HG02943 (cell line): ENCODE measurements around the gene SEL1L3.

ENCODE experiments used
- ATAC-seq: cut with Tn5 transposase; IDR thresholded peaks from one replicate; pipeline ENCODE4 v1.9.1; 2021; ENCODE audit warnings: mild to moderate bottlenecking, low read depth, moderate library complexity; ENCODE audit not compliant: unreplicated experiment

Gene SEL1L3

DNA sequence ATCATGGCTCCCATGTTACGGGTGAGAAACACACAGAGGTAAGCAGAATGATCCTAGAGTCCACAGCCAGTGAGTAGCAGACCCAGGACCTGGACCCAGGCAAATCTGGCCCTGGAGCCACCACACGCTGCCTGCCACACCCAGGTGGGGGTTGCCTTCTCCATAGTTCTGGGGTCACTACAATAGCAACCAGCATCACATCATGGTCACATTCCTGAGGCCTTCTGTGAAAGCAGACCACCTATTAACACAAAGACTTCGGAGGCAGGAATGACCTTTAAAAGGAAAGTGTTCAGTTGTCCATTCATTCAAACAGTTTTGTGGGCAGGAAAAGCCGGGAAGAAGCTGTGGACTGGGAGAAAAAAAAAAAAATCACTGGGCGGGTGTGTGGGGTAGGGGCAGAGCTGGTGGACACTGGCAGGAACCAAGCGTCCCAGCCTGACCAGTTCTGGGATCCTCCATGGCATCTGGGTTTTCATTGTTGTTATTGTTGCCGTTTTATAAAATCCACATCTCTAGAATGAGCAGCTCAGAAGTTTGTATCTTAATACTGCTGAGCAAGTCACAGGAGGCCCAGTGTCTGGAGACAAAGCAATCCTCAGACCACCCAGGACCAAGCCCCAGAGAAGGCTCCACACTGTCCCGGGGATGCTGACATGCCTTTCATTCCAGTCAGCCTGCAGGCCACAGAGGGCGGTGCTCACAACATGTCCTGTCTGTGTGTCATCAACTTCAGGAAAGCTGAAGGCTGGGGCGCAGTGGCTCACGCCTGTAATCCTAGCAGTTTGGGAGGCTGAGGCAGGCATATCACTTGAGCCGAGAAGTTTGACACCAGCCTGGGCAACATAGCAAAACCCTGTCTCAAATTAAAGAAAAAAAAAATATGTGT is 67.0 kb downstream of the SEL1L3 start:
- ATAC-seq: no peak

DNA sequence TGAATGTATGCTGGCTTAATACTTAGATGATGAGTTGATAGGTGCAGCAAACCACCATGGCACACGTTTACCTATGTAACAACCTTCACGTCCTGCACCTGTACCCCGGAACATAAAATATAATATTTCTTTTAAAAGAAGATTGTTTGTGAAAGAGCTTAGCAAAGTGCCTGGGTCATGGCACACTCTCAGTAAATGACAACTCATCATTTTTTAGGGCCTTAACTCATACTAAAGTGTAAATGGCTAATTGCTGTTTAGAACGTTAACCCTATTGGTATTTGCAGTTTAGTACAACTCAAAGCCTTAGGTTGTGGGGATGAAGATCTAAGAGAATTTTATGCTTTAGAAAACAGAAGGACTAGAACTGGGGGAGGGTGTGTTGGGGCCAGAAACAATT is 67.7 kb downstream of the SEL1L3 start:
- ATAC-seq: no peak

DNA sequence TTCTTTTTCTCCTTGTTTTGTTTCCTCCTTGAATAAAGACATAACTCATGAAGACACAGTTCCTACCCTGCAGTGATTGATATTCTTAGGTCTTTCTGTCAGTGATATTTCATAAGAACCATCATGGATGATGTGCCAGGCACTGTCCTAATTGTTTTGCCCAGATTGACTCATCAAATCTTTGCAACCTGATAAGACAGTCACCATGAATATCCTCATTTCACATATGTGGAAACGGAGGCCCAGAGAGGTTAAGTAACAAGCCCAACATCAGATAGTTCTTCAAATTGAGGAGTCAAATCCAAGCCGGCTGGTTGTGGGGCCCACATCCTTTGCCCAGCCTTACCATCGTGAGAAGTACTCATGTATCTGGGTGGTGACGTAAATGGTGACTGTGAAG is 69.9 kb downstream of the SEL1L3 start:
- ATAC-seq: no peak

DNA sequence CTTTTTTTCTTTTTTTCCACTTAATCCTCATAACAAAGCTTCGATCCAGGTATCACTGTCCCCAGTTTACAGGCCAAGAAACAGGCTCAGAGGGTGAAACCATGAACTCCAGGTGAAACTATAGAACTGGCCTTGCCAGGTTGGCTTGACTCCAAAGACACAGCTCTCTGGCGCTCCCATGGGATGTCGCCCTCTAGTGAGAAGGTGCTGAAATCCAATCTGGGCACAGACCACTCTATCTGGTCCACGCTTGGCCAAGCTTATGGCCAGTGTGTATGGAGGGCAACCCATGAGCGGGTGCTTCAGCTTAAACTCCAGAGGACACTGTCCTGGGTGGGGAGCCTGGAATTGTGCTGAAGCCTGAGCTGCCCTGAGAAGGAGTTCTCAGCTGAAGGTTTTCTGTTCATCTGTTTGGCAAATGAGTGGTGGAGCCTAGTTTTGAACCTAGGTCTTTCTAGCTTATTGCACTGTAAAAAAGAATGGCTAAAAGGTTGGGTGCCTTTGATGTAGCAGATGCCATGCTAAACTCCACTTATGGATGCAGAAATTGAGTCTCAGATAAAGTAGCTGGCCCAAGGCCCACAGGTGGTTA is 70.5 kb downstream of the SEL1L3 start:
- ATAC-seq: no peak

DNA sequence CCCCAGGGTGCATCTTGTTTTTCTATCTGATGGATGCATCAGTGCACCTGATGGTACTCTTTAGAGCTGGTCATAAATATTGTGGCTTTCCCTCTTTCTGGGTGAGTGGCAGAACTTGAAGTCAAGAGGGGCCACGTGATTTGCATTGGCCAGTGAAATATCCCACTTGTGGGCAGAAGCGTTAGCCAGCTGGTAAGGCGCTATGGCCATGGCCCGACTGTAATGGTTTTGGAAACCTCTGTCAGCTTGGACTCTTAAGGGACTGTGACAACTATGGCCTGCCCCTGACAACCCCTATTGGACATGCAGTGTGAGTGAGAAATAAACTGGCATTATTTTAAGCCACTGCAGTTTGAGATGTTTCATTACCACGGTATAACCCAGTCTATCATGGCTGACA is 72.8 kb downstream of the SEL1L3 start:
- no peak for ATAC-seq

DNA sequence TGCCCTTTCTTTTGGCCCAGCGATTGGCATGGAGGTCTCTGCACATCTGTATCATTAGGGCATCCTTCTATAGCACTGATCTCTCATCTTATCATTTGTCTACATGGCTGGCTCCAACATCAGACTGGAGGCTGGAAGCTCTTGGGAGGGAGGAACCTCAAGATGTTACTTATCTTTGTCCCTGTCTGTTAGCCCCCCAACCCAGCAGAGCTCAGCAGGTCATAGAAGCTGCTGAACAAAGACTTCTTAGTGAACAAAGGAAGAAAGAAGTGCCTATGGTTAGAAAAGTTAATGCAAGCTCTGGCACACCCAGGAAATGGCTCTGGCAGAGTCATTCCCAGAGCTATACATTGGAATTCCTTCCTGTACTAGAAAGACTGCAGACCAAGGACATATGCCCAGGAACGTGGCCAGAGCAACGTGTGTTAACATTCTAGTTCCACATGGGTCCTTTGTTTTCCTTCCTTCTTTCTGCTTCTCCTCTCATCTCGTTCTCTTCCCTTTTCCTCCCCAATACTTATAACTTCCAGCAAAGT is 74.0 kb downstream of the SEL1L3 start:
- no peak for ATAC-seq

DNA sequence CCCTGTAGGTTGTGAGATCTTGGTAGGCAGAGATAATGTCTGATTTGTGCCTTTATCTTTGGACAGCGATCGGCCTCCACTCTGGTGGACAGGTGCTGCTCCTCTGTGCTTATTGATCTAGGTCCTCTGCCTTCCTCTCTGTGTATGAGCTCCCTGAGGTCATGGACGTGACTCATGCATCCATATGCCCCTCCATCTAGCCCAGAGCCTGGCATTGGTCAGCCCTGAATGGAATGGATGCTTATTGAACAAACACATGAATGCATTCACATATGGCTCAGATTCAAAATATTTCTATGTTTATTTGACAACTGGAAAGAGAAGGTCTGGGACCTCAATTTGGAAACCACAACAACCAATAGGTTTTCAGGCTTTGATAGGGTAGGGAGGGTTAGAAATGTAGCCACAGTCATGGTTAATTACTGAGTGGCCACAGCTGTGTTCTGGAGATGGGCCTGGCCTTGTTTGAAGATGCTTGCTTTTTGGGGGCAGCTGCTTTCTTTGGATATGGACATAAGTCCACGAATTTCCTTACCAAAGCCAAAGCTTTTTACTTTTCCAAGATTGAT is 76.2 kb downstream of the SEL1L3 start:
- no peak for ATAC-seq

DNA sequence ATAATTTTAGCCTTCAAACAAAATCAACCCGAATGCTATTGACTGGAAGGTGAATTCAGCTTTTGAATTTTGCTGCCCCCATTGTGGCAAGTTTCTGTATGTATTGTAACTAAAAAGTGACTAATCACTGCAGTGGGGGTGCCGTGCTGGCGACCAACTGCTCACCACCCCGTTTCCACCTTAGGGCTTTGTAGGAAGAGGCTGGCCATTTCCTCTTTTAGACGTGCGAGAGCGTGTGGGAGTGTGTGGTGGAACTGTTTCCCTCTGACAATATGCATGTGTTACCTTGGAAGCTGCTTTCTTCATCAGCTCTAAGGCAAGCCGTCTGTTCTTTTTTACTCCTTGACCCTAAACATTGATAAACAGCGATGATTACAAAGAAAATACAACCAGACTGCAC is 78.8 kb downstream of the SEL1L3 start:
- ATAC-seq: no peak

DNA sequence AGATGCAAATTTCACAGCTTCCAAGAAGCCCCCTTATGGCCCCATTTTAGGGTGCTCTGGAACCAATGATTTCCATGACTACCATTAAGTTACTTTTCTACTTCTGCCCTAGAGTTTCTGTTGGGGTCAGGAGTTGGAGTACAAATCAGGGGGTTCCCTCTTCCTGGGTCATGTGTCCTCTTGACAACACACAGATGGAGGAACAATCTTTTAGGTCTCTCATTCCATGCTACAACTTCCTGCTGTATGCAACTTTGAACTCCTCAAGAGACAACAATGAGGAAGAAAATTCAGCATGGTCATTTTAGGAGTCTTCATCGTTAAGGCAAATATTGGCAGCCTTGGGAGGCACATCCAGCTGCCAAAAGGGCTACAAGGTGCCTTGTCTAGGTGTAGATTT is 79.7 kb downstream of the SEL1L3 start:
- no peak for ATAC-seq

DNA sequence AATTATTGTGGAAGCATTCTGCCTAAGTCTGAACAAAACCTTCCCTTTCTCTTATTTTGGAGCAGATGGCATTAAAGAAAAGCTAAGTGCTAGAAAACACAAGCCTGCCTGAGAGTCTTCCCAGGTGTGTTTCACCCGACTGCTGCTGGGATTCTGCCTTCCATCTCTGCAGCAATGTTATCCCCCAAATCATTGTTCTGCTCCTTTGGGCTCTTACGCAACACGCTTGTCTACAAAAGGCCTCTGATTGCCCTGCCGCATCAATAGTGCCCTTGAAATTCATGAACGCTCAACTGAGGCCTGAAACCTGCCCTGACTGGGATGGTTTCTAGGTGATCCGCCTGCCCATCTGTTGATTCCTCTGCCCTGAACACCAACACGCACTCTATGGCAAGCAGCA is 80.3 kb downstream of the SEL1L3 start:
- no peak for ATAC-seq

DNA sequence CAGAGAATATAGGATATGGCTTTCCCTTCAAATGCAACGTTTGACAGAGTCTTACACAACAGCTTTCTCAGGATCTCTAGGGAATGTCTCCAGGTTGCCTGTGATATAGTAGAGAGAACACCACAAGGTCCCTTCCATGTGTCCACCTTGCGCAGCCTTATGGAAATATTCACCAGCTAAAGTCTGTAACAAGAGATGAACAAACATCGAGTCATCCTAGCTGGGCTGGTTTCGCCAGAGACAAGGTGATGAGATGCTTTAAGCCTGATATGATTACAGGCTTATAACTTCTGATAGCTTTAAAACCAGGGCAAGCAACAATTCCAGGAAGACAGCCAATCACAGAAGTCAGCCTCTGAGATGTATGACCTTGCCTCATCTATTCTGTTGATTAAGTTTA is 83.8 kb downstream of the SEL1L3 start:
- no peak for ATAC-seq

DNA sequence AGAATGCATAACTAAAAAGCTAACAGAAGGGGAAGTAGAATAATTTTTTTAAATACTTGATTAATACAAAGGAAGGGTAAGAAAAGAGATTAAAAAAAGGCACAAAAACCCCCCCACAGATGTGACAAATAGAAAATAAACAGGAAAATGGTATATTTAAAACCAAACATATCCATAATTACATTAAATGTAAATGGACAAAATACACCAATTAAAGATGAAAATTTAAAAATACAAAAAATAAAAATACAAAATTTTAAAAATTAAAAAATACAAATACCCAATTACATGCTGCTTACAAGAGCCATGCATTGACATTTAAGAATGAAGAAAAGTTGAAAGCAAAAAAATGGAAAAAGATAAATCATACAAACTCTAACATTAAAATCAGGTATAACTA is 86.0 kb downstream of the SEL1L3 start:
- ATAC-seq: no peak

DNA sequence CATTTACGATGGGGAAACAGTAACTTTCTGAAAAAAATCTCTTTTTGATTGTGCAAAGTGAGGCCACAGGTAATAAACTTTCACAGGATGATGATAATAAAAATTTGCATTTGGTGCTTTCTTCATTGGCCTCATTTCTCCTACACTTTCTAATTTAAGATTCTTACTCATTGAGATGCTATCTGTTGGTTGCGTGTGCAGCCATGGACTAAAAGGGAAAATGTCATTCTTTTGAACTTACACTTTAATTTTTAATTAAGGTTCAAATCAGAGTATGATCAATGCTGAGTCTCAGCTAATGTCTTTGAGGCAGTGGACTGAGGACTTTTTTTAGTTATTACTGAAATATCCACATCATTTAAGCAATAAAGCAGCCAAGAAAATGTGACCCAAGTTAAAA is 87.6 kb downstream of the SEL1L3 start:
- ATAC-seq: no peak

DNA sequence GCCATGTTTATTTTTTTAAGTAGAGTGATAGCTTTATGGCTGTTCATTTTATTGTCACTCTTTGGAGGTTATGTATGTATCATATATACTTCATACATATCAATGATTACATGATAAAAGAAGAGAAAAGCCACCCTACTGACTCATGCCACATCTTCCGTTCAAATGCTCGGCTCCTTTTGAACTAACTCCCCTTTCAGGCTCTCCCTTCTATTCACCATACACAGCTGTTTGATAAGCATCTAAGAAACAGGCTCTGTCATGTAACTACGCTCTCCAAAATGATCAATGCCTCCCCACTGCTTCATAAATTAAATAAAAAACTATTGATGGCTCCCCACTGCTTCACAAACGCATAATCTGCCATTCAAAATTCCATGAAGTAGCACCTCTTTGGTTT is 89.4 kb downstream of the SEL1L3 start:
- no peak for ATAC-seq

DNA sequence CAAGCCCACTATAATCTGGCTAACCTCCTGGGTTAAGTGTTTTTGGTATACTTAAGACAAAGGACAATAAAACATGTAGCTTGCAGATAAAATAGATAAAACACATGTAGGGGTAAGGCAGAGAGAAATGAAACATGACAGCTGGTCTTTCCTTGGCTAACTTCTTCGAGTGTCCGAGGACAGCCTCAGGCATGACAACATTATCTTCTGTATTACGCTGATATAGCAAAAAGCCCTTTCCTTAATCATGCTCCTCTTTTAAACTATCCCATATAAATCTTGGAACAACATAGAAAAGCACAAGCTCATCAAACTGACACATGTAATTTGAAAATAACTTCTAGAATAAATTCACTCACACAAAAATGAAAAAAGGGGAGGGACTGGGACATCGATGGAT is 91.1 kb downstream of the SEL1L3 start:
- ATAC-seq: no peak

DNA sequence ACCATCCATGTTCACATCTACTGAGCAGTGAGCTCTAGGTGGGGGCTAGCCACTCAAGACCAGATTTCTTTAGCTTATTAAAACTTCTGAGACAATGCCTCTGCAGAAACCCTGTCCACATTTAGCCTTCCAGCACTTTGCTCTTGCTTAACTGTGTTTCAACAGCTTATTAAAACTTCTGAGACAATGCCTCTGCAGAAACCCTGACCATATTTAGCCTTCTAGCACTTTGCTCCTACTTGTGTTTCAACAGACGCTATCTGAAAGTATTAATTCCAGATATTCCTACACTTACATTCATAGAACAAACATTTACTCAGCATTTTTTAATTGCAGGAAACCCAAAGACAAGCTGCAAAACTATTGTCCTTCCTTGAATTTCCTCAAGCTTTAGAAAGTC is 91.9 kb downstream of the SEL1L3 start:
- ATAC-seq: no peak

DNA sequence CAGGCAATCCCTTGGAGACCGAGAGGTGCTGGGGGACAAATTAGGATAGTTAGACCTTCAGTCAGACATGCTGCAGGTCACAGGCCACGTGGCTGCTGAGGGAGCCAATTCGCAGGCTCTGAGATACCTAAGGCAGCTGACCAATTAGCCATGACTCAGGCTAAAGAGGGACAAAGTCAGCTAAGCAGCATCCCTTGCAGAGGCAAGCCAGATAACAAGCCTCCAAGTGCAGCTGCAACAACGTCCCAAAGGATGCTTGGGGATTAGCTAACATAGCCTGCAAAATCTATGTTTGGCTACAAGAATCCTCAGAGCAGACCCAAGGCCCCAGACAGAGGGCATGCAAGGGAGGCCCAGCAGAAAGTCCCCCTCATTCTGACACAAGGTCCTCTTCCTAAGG is 93.5 kb downstream of the SEL1L3 start:
- ATAC-seq: no peak

DNA sequence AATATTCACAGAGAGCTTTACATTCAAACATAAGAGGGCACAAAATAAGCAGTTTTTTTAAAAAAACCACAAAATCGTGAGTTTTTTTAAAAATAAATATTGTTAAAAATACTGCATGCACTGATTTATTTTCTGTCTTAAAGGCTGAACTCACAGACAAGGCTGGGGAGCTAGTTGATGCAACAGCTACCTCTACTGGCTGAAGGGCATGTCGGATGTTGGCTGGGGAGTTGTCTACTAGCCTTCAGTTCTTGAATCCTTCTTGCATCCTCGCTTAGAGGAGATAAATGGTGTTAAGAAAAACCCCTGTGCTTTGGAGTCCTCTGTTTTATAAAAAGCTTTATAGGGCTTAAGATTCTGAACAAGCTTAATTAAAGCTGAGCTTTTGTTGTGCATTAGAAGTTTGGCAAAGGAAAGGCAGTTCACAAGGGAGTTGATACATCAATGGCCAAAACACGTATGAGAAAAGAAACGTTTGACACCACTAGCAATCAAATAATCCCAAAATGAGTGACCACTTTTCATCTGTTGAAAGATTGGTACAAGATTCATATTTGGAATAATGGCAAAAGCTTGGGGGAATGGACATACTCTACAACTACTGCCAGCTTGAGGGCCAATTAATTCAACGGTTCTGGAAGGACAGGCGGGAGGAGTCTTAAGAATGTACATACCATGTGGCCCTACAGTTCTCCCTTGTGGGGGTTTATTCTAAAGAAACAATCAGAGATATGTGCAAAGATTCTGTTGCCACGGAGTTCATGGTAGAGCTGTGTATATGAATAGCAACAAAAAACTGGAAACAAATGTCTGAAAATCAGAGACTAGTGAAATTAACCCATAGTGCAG is 94.7 kb downstream of the SEL1L3 start:
- no peak for ATAC-seq

DNA sequence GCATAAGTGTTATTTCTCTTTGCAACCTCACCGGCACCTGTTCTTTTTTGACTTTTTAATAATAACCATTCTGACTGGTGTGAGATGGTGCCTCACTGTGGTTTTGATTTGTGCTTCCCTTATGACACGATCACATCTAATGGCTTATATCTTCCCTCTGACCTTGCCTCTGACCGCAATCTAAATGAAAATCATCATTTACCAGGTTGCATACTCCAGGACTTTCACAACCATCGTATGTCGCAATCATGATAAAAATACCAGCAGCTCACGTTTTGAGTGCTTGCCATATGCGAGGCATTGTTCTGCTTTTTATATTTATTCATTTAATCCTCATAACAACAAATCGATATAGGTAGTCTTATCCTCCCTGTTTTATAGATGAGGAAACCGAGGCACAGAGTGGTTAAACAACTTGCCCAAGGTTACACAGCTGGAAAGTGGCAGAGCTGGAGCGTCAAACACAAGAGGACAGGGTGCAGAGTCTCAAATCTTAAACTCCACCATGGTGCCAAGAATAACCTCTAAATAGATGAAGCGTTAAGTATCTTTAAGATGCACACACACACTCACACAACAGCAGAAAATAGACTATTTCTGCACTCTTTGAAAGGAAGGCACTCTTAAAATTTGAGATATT is 102.2 kb downstream of the SEL1L3 start:
- no peak for ATAC-seq

DNA sequence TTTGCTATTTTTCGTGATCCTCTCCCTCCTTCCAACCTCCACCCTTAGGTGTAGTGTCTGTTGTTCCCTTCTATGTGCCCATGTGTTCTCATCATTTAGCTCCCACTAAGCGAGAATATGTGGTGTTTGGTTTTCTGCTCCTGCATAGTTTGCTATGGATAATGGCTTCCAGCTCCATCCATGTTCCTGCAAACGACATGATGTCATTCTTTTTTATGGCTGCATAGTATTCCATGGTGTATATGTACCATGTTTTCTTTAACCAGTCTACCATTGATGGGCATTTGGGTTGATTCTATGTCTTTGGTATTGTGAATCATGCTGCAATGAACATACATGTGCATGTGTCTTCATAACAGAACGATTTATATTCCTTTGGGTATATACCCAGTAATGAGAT is 102.7 kb downstream of the SEL1L3 start:
- no peak for ATAC-seq
